Measurements from ENCODE around the gene FUBP3.

Gene FUBP3, protein sequence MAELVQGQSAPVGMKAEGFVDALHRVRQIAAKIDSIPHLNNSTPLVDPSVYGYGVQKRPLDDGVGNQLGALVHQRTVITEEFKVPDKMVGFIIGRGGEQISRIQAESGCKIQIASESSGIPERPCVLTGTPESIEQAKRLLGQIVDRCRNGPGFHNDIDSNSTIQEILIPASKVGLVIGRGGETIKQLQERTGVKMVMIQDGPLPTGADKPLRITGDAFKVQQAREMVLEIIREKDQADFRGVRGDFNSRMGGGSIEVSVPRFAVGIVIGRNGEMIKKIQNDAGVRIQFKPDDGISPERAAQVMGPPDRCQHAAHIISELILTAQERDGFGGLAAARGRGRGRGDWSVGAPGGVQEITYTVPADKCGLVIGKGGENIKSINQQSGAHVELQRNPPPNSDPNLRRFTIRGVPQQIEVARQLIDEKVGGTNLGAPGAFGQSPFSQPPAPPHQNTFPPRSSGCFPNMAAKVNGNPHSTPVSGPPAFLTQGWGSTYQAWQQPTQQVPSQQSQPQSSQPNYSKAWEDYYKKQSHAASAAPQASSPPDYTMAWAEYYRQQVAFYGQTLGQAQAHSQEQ

DNA sequence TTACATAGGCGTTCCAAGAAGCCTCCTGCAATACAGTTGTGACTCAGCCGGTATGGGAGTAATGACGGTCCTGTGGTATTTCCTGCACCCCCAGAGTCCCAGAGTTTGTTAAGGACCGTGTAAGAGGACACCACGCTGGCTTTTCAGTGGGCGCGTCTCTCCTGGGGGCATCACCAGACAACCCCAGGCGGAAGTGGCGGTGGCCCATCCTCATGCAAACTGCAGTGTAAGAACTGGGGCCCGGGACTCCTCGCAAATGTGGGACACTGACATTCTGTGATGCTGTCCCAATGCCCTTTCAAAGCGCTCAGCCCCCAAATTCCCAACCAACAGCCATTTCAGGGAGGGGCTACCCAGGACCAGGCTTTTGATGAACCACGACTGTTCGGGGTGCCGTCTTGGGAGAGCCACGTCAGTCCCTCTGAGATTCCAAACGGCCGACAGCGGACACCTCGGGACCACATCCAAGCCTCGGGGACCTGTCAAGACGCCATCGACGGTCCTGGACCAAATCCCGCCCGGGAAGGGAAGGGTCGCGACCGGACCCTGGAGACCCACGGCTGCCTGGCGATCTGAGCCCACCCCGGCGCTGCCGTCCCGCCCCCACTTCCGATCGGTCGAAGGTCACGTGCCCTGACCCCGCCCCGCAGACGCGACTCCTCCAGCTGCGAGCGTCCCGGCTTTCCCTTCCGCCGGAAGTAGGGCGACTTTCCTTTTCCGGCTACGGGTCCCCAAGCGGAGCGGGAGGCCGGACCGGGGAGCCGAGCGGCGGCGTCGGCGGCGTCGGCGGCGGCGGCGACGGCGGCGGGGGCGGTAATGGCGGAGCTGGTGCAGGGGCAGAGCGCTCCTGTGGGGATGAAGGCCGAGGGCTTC, at the start of gene FUBP3:
Gene FUBP3 (plus strand): TSS at position 713 of the 873 bp plus-strand sequence. CDS start 104 bp downstream, at position 817.
- peak; percentile 84 for DNase-seq

DNA sequence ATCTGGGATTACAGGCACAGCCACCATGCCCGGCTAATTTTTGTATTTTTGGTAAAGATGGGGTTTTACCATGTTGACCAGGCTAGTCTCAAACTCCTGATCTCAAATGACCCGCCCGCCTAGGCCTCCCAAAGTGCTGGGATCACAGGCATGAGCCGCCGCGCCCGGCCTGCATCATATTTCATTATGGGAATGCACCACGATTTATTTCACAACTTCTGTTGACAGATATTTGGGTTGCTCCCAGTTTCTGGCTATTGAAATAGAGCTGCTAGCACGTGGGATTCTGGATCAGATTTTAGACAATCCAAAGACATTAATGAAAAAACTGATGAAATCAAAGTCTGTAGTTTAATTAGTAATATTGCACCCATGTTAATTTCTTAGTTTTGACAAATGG, 48.4 kb upstream of the FUBP3 start:
- DNase-seq: no peak

DNA sequence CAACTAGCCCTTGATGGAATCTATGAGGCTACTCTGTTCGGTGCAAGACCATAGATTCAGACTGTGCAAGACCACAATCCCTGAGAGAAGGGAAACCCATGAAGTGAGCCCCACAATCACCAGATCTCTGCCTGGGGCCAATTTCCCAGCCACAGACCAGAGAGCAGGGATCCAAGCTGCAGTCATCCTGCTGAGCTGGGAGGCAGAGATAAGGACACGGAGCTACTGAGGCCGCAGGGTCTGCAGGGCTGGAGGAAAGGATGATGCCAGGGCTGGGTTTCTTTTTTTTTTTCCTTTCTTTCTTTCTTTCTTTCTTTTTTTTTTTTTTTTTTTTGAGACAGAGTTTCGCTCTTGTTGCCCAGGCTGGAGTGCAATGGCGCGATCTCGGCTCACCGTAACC, 47.7 kb upstream of the FUBP3 start:
- DNase-seq: no peak

DNA sequence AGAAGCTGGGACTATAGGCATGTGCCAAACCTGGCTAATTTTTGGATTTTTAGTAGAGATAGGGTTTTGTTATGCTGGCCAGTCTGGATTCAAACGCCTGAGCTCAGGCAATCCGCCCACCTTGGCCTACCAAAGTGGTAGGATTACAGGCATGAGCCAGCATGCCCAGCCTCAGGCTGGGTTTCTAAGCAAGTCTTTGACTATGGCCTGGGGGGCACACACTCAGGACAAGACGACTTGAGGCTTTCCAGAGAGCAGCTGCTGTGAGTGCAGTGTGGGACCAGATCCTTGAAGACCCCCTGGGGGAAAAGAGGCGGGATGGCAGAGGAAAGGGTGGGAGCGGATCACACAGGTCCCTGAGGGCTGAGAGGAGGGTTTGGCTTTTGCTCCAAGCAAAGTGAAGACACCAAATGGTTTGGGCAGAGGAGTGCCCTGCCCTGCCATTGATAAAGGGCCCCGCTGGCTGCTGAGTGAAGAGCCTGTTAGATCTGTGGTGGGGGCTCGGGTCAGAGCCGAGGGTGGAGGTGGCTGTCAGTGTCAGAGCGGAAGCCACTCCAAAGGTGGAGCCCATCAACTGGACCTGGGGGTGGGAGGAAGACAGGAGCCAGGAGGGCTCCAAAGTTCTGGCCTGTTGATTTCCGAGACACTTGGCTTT, 46.8 kb upstream of the FUBP3 start:
- DNase-seq: no peak

DNA sequence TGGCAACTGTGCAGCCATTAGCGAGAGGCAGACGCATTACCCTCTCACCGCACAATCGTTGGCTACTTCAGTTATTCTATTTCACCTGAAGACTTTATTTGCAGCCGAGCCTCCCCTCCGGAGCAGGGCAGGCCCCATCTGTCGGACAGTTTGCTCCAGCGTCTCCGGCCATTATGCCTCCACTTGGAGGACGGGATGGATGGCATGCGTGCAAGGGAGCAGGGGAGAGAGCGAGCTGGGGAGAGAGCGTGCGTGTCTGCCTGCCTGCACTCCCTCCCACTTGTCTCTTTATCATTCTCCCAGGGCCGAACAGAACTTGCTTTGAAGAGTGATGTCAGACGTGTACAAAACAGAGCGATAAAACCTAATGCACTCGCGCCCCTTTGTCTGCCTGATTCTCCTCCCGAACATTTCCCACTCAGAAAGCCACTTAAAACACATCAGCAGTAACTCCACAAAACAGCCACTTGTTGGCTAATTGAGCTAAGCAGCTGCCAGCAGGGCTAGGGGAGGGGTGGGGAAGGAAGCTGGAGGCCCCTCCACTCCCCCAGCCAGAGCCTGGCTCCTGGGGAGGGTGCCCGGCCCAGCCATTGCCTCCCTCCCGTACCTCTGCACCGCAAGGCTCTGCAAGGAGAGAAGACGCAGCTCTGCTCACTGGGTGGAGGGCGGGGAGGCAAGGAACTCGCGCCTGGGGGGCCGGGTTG, 43.4 kb upstream of the FUBP3 start:
- no peak for DNase-seq

DNA sequence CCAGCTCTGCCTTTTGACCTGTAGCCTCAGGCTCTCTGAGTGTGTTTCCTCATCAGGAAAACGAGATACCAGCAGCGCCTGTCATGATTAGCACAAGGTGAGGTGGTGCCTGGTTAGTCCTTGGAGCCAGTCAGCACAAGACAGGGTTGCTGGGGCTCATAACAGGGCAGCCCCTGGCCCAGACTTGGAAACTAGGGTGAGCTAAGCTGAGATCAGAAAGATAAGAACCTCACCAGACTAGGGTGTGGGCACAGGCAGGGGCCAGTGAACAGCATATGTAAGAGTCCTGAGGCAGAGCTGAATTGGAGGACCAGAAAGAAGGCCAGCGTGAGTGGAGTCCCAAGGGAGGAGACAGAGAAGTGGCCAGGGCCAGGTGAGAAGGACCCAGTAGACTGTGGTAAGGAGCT, 42.7 kb upstream of the FUBP3 start:
- DNase-seq: no peak

DNA sequence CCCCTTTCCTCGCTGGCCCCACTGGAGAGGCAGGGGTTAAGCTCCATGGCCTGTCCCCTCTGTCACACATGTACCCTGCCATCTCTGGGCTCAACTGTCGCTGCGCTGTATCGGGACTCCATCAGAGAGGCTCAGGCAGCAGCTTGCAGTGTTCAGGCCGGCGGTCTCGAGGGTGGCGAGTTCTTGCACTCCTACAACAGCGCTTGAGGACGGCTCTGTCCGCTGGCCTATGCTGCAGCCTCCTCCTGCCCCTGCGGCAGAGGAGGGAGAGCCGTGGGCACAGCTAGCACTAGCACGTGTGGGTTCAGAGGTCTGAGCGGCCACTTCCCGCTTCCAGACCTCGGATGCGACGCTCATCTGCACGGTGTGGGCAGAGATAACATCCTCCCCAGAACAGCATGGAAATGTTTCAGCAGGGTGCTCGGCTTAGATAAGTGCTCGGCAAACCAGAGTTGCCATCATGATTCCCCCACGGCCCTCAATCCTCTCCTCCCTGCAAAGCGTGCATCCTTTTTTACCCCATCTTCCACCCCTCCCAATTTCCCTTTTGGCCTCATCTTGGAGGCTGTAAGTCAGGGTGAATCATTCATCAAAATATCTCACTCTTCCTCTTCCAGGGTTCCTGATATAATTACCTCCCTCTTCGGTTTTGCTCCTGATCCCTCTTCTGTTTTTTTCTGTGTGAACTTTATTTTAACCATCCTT, 41.9 kb upstream of the FUBP3 start:
- peak; percentile 65 for DNase-seq

DNA sequence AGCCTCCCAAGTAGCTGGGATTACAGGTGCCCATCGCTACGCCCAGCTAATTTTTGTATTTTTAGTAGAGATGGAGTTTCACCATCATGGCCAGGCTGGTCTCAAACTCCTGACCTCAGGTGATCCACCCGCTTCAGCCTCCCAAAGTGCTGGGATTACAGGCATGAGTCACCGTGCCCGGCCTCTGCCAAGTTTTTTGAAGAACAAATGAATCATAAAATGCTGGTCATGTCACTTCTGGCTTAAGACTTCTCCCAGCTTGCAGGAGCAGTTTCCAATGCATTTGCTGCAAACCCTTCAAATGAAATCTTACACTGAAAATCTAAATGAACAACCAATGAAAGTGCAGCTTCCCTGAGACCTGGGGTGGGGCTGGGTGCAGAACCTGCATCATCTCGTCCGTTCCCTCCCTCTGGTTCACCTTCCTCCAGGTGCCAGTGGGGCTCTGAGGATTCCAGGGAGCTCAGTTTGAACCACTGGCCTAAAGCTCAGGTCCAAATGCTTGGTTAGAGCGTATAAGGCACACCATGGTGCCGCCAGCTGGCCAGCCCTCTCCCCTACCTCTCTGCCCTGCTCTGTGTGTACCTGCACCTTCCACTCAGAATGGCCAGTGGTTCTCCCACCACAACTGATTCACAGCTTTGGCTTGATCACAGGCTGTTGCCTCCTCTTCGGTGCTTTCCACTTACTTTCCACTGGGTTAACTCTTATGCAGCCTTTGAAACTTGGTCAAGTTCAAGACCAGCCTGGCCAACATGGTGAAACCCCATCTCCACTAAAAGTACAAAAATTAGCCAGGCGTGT, 39.8 kb upstream of the FUBP3 start:
- DNase-seq: peak; percentile 42

DNA sequence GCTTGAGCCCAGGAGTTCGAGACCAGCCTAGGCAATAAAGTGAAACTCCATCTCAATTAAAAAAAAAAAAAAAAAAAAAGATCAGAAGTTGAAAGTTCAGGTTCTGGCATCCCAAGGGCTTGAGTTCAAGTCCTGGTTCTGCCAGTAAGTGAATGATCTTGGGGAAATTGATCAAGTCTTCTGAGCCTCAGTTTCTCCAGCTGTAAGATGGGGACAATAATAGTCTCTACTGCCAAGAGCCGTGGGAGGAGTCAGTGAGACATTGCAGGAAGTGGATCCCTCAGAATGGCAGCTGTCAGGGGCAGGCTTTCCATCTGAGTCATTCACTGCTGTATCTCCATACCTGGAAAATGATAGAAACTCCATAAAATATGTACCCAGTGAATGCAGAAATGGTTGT, 37.8 kb upstream of the FUBP3 start:
- no peak for DNase-seq

DNA sequence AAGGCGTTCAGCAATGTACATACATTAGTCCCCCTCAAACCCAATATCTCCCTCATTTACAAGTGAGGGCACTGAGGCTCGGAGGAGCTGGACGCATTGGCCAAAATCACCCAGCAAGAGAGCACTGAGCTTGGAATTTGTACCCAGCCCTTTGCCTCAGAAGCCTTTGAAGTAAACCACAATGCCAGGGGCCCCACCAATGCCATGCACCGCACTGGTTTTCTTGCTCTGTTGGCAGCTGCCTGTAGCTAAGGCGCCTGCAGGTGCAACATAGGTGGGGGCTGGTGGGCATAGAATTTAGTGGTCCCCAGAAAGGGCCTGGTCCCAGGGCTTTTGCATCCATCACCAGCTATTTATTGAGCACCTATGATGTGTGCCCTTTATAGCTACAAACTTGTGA, 37.3 kb upstream of the FUBP3 start:
- no peak for DNase-seq

DNA sequence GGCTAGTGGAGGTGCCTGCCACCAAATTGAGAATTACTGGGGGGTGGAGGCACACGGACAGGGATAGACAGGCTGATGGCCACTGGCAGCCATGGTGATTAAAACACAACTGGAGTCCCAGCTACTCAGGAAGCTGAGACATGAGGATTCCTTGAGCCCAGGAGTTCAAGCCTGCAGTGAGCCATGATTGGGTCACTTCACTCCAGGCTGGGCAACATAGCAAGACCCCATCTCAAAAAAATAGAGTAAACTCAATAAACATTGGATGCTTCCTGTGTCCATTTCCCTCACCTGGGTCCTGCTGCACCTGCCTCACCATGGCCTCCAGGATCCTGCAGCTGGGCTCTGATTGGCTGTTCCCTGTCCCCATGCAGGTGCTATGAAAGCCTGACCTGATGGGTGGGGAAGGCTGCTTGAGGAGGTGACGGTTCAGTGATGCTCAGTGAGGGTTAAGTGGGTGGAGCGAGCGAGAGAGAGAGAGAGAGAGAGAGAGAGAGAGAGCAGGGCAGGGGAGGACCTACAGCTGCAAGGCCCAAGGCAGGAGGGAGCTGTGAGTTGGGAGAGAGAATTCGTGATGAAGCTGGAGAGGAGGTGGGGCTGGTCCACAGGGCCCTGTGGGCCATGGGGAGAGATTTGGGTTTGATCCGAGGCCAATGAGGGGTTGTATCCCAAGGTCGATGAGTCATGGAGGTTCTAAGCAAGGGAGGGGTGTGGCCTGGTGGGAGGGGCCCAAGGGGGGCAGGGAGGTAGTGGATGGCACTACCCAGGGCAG, 36.7 kb upstream of the FUBP3 start:
- peak; percentile 30 for DNase-seq

DNA sequence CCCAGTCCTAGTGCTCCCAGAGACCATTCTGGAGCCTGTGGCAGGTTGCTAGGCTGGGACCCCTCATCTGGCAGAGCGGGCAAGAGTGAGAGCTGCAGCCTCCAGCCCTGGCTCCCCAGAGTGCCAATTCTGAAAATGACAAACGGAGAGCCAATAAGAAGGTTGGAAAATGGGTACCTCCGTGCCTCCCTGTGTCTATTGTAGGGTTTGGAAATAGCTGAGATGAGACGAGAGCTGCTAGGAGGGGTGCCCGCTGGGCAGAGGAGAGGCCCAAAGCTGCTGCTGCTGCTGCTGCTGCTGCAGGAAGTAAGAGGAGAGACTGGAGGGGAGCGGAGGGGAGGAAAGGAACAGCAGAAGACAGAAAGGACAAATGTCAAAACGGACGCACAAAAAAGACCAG, 36.0 kb upstream of the FUBP3 start:
- peak; percentile 51 for DNase-seq

DNA sequence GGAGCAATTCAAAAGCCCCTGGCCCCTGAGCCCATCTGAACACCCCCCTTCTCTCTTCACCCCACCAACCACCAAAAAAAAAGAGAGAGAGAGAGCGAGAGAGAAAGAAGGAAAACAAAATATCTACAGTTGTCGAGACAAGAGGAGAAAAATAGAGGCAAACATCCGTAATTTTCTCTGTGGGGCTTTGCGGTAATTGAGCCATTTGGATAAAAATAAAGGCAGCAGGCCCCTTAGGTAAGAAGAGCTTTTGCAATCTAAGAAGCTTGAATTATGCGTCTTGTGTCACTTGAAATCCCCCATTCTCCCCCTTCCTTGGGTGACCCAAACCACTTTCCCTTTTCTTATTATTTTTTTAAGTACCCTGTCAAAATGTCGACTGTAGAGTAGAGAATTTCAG, 35.5 kb upstream of the FUBP3 start:
- DNase-seq: peak; percentile 72

DNA sequence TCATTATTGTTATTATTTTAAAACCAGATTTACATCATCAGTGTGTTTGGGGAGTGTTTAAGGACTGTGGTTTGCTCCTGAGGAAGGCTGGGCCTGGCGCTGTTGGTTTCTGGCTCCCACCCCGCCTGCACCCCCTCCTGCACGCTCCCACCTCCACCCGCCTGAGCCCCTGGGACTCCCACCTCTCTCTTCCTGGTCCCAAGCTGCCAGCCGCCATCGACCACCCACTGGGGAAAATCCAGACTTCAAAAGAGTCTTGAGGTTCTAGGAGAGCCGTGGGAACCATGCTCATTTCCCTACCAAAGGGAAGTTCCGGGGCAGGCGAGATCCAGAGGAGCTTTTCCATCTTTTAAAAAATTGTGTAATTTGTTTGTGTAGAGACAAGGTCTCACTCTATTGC, 35.0 kb upstream of the FUBP3 start:
- DNase-seq: no peak

DNA sequence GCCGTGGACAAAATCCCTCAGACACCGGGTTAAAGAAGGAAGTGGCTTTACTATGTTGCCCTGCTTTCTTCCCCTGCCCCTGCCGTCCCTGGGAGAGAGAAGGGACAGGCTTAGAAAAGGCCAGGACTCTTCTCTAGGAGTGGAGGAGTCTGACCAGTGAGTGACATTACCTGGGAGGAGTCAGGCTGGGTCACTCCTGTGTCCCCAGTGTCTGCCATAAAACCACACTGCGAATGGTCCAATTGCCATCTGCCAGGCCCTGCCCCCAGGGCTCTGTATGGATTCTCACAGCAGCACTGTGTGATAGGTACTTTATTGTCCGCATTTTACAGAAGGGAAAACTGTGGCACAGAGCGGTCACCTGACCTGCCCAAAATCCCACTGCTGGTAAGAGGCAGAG, 31.3 kb upstream of the FUBP3 start:
- no peak for DNase-seq

DNA sequence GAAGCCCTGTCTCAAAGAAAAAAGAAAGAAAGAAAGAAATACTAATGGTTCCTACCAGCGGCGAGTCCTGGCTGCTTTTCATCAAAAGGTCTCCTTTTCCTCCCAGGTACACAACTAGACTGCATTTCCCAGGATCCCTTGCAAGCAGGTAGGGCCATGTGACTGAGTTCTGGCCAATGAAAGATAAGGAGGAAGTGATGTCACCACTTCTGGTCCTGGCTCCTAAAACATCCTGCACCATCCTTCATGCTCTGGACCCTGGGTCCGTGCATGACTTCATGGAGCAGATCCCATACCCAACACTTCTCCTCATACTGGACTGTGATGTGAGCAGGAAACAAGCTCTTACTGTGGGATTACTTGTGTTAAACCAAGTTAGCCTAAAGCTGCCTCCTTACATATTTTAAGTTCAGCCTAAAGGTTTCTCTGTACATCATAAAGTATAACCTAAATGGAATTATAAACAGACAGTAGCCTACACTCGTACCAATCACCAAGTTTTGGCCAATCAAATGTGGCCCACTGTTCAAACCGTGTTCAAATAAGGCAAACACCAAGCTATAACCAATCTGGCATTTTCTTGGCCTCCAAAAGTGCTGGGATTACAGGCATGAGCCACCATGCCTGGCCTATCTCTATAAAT, 30.2 kb upstream of the FUBP3 start:
- DNase-seq: no peak

DNA sequence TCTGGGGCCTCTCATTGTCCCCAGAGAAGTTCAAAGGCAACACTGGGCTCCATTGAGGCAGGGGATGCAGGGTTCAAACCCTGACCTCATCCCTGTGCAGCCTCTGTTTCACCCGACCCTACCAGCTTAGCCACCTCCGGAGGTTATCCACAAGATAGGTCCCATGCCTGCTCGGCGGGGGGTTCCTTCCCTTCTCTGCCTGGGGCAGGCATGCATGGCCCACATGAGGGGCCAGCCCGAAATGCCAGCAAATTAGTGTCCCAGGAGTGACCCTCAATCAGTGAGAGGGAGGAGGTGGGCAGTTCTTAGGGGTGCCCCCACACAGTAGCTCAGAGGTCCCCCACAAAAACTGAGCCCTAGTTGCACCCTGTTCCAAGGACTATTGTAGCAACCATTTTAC, 24.8 kb upstream of the FUBP3 start:
- no peak for DNase-seq

DNA sequence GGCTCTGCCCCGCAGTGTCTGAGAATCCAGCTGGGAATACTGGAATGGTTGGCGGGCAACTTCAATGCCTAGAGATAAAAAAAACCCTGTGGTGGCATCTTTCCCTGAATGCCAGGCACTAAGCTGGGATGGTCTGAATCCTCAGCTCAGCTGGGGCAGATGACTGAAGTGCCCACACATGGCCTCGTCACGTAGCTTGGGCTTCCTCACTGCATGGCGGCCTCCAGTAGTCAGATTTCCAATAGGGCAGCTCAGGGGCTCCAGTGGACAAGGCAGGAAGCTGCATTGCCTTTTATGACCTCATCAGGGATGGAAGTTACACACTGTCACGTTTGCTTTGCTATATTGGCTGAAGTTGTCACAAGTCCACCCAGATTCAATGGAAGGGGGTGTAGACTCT, 24.3 kb upstream of the FUBP3 start:
- no peak for DNase-seq

DNA sequence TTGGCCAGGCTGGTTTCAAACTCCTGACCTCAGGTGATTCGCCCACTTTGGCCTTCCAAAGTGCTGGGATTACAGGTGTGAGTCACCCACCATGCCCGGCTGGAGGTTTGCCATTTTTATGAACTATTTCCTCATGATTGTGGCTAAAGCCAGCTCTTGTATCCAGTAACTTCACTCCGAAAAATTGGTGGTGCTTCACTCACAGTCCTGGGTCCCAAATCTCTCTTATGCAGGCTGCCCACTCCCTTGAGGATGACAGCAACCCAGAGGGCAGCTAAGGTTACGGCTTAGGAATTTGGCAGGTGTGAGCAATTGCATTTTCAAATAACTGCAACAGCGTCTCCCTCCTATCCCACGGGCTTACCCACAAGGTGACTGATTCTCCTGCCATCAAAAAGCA, 23.4 kb upstream of the FUBP3 start:
- DNase-seq: no peak

All from MV-4-11 (cell line).